HCT116 (cell line): Measurements from ENCODE around the gene CRY1. TPM values are rescaled to one million over a fixed set of nuclear protein-coding genes. Genes with fewer than 3 reads are reported as not detected.

Experiments used
- ATAC-seq: fragments of 200-7000 bp; cut with Tn5 transposase; 2 replicates; pipeline ENCODE4 v1.9.1; 2020; ENCODE audit warnings: mild to moderate bottlenecking, moderate library complexity
- BruUV-seq: library from RNA; stranded (reverse); fragments of 400-500 nt; replicated peaks from 2 replicates; lab custom pipeline; 2021; lab: Mats Ljungman, UMichigan
- CTCF ChIA-PET: fragments of 300-600 bp; sonication (Branson Sonifier 250); formaldehyde crosslinking; loops from one replicate; lab custom pipeline; 2021; ENCODE audit warnings: antibody characterized with exemption; lab: Charles Lee
- POLR2A ChIA-PET: fragments of 300-600, 350-600 bp; sonication (Branson Sonifier 250); formaldehyde crosslinking; loops from one replicate; lab custom pipeline; 2021; ENCODE audit warnings: antibody characterized with exemption; lab: Charles Lee
- RAD21 ChIA-PET, 2 experiments: fragments of 300-600 bp; sonication (Branson Sonifier 250); formaldehyde crosslinking; loops; one replicate each; lab custom pipeline; 2023; ENCODE audit warnings: low total read pairs in 2 of 2; ENCODE audit not compliant: uncharacterized antibody in 2 of 2, unreplicated experiment in 2 of 2, low non-redundant PET in 1 of 2; lab: Charles Lee
- DNase-seq: peaks from one replicate; pipeline ENCODE4 v3.0.0-alpha.2; 2010; ENCODE audit warnings: low read depth, low spot score
- H2AFZ ChIP-seq: fragments of 200-600 bp; shearing (Covaris generic), sonication (generic); 2 replicates; pipeline ENCODE4 v1.6.1; 2017; ENCODE audit warnings: low read depth, mixed run types, mixed read lengths, antibody characterized with exemption, low read length; ENCODE audit not compliant: poor library complexity, severe bottlenecking
- H3K27ac ChIP-seq: 2 replicates; pipeline ENCODE4 v1.5.1; 2012; ENCODE audit warnings: low read depth, low read length
- H3K27me3 ChIP-seq: fragments of 200-600 bp; sonication (generic); 2 replicates; pipeline ENCODE4 v1.6.1; 2016; ENCODE audit warnings: mixed run types, low read length, mixed read lengths; ENCODE audit not compliant: insufficient read depth
- H3K36me3 ChIP-seq, 2 experiments: fragments of 200-500 bp in 1 of 2; fragments of 200-600 bp in 1 of 2; sonication (Bioruptor generic) in 1 of 2; sonication (generic) in 1 of 2; 2 replicates each; pipeline versions ENCODE4 v1.5.1 to v1.6.1; 2014 to 2016; ENCODE audit warnings: low read length in 2 of 2, inconsistent platforms in 1 of 2, mixed read lengths in 1 of 2, mixed run types in 1 of 2; ENCODE audit not compliant: insufficient read depth in 2 of 2, control insufficient read depth in 1 of 2
- H3K4me1 ChIP-seq, 2 experiments: fragments of 200-600 bp in 1 of 2; sonication (generic) in 1 of 2; 2 replicates each; pipeline versions ENCODE4 v1.5.1 to v1.6.1; 2012 to 2017; ENCODE audit warnings: low read length in 2 of 2, inconsistent platforms in 1 of 2, mild to moderate bottlenecking in 1 of 2, mixed read lengths in 1 of 2, mixed run types in 1 of 2, moderate library complexity in 1 of 2; ENCODE audit not compliant: insufficient read depth in 2 of 2, control insufficient read depth in 1 of 2
- H3K4me2 ChIP-seq: fragments of 200-600 bp; sonication (generic); 2 replicates; pipeline ENCODE4 v1.6.1; 2017; ENCODE audit warnings: mixed run types, low read length, mixed read lengths
- H3K4me3 ChIP-seq, 2 experiments: fragments of 200-600 bp in 1 of 2; sonication (generic) in 1 of 2; replicated peaks in 1 of 2; 2 replicates each; pipeline ENCODE4 v1.5.1; 2011 to 2016; ENCODE audit warnings: low read length in 2 of 2, control low read depth in 1 of 2, low read depth in 1 of 2, mild to moderate bottlenecking in 1 of 2, mixed read lengths in 1 of 2, mixed run types in 1 of 2
- H3K79me2 ChIP-seq: fragments of 200-600 bp; sonication (generic); 2 replicates; pipeline ENCODE4 v1.6.1; 2017; ENCODE audit warnings: mild to moderate bottlenecking, mixed run types, low read length, moderate library complexity, mixed read lengths; ENCODE audit not compliant: insufficient read depth
- H3K9ac ChIP-seq: fragments of 200-600 bp; sonication (generic); 2 replicates; pipeline ENCODE4 v1.6.1; 2016; ENCODE audit warnings: low read length, mixed read lengths
- H3K9me2 ChIP-seq: fragments of 200-600 bp; sonication (generic), shearing (Covaris generic); 2 replicates; pipeline ENCODE4 v1.6.1; 2017; ENCODE audit warnings: mixed run types, mild to moderate bottlenecking, moderate library complexity; ENCODE audit not compliant: insufficient read depth
- H3K9me3 ChIP-seq, 2 experiments: fragments of 200-500 bp in 1 of 2; fragments of 200-600 bp in 1 of 2; sonication (Bioruptor generic) in 1 of 2; sonication (generic) in 1 of 2; 2 replicates each; pipeline ENCODE4 v1.6.1; 2014 to 2017; ENCODE audit warnings: low read length in 2 of 2, mixed read lengths in 2 of 2, inconsistent platforms in 1 of 2, low read depth in 1 of 2, mild to moderate bottlenecking in 1 of 2, mixed run types in 1 of 2, moderate library complexity in 1 of 2; ENCODE audit not compliant: control insufficient read depth in 1 of 2, insufficient read depth in 1 of 2
- H4K20me1 ChIP-seq: fragments of 200-600 bp; sonication (generic), shearing (Covaris generic); 2 replicates; pipeline ENCODE4 v1.6.1; 2017; ENCODE audit warnings: mixed run types, mild to moderate bottlenecking, moderate library complexity; ENCODE audit not compliant: insufficient read depth
- ATF3 ChIP-seq: IDR thresholded peaks from 2 replicates; pipeline ENCODE4 v1.6.1; 2012
- CBX3 ChIP-seq: IDR thresholded peaks from 2 replicates; pipeline ENCODE4 v1.6.1; 2012; ENCODE audit warnings: low read depth
- CEBPB ChIP-seq: IDR thresholded peaks from 2 replicates; pipeline ENCODE4 v1.6.1; 2012; ENCODE audit warnings: low read depth
- EGR1 ChIP-seq: IDR thresholded peaks from 2 replicates; pipeline ENCODE4 v1.6.1; 2012; ENCODE audit warnings: low read depth
- ELF1 ChIP-seq: IDR thresholded peaks from 2 replicates; pipeline ENCODE4 v1.6.1; 2012; ENCODE audit warnings: low read depth, borderline replicate concordance
- EZH2 ChIP-seq: fragments of 200-600 bp; sonication (generic); IDR thresholded peaks from 2 replicates; pipeline ENCODE4 v1.6.1; 2017; ENCODE audit warnings: antibody characterized with exemption, mixed run types
- EZH2phosphoT487 ChIP-seq: fragments of 200-600 bp; IDR thresholded peaks from 2 replicates; pipeline ENCODE4 v1.6.1; 2018; ENCODE audit warnings: antibody characterized with exemption, borderline replicate concordance
- FOSL1 ChIP-seq: IDR thresholded peaks from 2 replicates; pipeline ENCODE4 v1.6.1; 2012; ENCODE audit warnings: low read depth
- JUND ChIP-seq: IDR thresholded peaks from 2 replicates; pipeline ENCODE4 v1.6.1; 2012
- MAX ChIP-seq: IDR thresholded peaks from 2 replicates; pipeline ENCODE4 v1.6.1; 2012
- POLR2A ChIP-seq: IDR thresholded peaks from 2 replicates; pipeline ENCODE4 v1.7.0; 2011; ENCODE audit warnings: borderline replicate concordance; ENCODE audit not compliant: insufficient read depth, insufficient read length; ENCODE audit errors: extremely low read depth
- RAD21 ChIP-seq: IDR thresholded peaks from 2 replicates; pipeline ENCODE4 v1.6.1; 2012; ENCODE audit warnings: low read depth, mild to moderate bottlenecking
- REST ChIP-seq: IDR thresholded peaks from 2 replicates; pipeline ENCODE4 v1.6.1; 2012; ENCODE audit warnings: low read depth
- SRF ChIP-seq: IDR thresholded peaks from 2 replicates; pipeline ENCODE4 v1.6.1; 2012; ENCODE audit warnings: low read depth
- TCF7L2 ChIP-seq: IDR thresholded peaks from 2 replicates; pipeline ENCODE4 v1.7.0; 2011; ENCODE audit warnings: borderline replicate concordance, inconsistent platforms; ENCODE audit not compliant: insufficient read depth, insufficient read length; ENCODE audit errors: extremely low read depth
- YY1 ChIP-seq: IDR thresholded peaks from 2 replicates; pipeline ENCODE4 v1.6.1; 2011; ENCODE audit warnings: low read length, low read depth, moderate library complexity, mild to moderate bottlenecking; ENCODE audit not compliant: insufficient replicate concordance; ENCODE audit errors: extremely low read depth
- ZFX ChIP-seq: fragments of 450-650 bp; IDR thresholded peaks from 2 replicates; pipeline ENCODE4 v1.6.1; 2017
- ZNF274 ChIP-seq: fragments of 200-500 bp; sonication (Bioruptor generic); IDR thresholded peaks from 2 replicates; pipeline ENCODE4 v1.6.1; 2014; ENCODE audit warnings: mild to moderate bottlenecking, low read depth, low read length, inconsistent platforms
- intact Hi-C: fragments of 100-400 bp; cut with micrococcal nuclease; formaldehyde crosslinking; loops from 2 replicates; pipeline ENCODE4 v1.10.0; 2022
- total RNA-seq: library from RNA; stranded (reverse); gene quantifications from one replicate; pipeline ENCODE4 v1.2.1, GENCODE V29; 2021; ENCODE audit not compliant: unreplicated experiment

The CRY1 gene
- total RNA-seq, 1 experiment from 2014 or later: 16.3 TPM

- Histone ChIP-seq H3K9me3 (no peaks in the 10 kb centered on the region), H3K79me2 (peaks cover under 1% of the 10 kb centered on the region; the same call in 1 of the 2 replicates), H3K9ac (no peak overlapping the region), H3K27ac (no peak overlapping the region), H3K27me3 (no peaks in the 10 kb centered on the region), H2AFZ (no peak overlapping the region), H4K20me1 (no peaks in the 10 kb centered on the region), H3K4me3 (no peak overlapping the region), H3K36me3 (no peaks in the 10 kb centered on the region), H3K4me2 (no peak overlapping the region), H3K4me1 (peaks cover 6 to 18% of the 10 kb centered on the region in 2 experiments), H3K9me2 (no peaks in the 10 kb centered on the region)
- ChIA-PET CTCF (no interaction called here), POLR2A (no interaction called here), RAD21 (no interaction called here)
- no TSS peak for BruUV-seq
- intact Hi-C loops: no loop called here
- DNase-seq (no peak), ATAC-seq (no peak)
- TF ChIP-seq CEBPB: no peak
- no peak for TF ChIP-seq SRF
- TF ChIP-seq EGR1: no peak
- TF ChIP-seq TCF7L2: no peak
- TF ChIP-seq ELF1: no peak
- TF ChIP-seq EZH2: no peak
Observed at GRCh38 chr12:107096571-107096970, 3.2 kb upstream of the CRY1 start.

- Histone ChIP-seq H3K4me1 (peaks cover 13 to 23% of the 10 kb centered on the region in 2 experiments), H2AFZ (peak overlapping the region; percentile 34), H3K27ac (peak overlapping the region; percentile 57), H3K9me2 (no peaks in the 10 kb centered on the region), H3K4me3 (peak overlapping the region; percentile 54 to 76), H3K36me3 (no peaks in the 10 kb centered on the region), H3K79me2 (peaks cover 15% of the 10 kb centered on the region), H3K9me3 (no peaks in the 10 kb centered on the region), H3K27me3 (no peaks in the 10 kb centered on the region), H3K4me2 (peak overlapping the region; percentile 79), H4K20me1 (no peaks in the 10 kb centered on the region), H3K9ac (peak overlapping the region; percentile 86)
- peak; percentile 39 for ATAC-seq
- ChIA-PET CTCF (interaction anchor here (1.0 to 1.8 kb wide), 2 partner anchors 10 to 517 kb away, joined by 3 to 11 read pairs; no protein-coding TSS in a partner anchor), POLR2A (interaction anchor here (1.0 kb wide), 1 partner anchor 10 kb away, joined by 3 read pairs; no protein-coding TSS in a partner anchor), RAD21 (no interaction called here)
- BruUV-seq: TSS peak; percentile 92
- no peak for DNase-seq
- intact Hi-C loops: no loop called here
- TF ChIP-seq EZH2 (no peak), EZH2phosphoT487 (no peak), RAD21 (no peak), ZNF274 (no peak), SRF (no peak), FOSL1 (no peak), YY1 (no peak), JUND (no peak), CEBPB (no peak), TCF7L2 (no peak), ELF1 (no peak), MAX (no peak), EGR1 (no peak), POLR2A (no peak), CBX3 (no peak), ZFX (no peak), REST (no peak), ATF3 (no peak)
Observed at GRCh38 chr12:107094183-107094448, 767 bp upstream of the CRY1 start.
